Astrocyte of the cerebellum (primary cell): ENCODE measurements around the gene SDK2.

Experiments
- DNase-seq: peaks from one replicate; pipeline ENCODE4 v3.0.0-alpha.2; 2011; ENCODE audit warnings: low read depth
- H3K4me3 ChIP-seq: 2 replicates; pipeline ENCODE4 v1.5.1; 2011; ENCODE audit warnings: mild to moderate bottlenecking, low read depth, low read length, moderate library complexity
- CTCF ChIP-seq: IDR thresholded peaks from 2 replicates; pipeline ENCODE4 v1.5.1; 2012; ENCODE audit warnings: low read length, low read depth, moderate library complexity, mild to moderate bottlenecking; ENCODE audit errors: missing control alignments
- in situ Hi-C: cut with HindIII; loops from 2 replicates; pipeline ENCODE4 v1.10.0; 2017; ENCODE audit warnings: low sequenced_read_pairs

The SDK2 gene

DNA sequence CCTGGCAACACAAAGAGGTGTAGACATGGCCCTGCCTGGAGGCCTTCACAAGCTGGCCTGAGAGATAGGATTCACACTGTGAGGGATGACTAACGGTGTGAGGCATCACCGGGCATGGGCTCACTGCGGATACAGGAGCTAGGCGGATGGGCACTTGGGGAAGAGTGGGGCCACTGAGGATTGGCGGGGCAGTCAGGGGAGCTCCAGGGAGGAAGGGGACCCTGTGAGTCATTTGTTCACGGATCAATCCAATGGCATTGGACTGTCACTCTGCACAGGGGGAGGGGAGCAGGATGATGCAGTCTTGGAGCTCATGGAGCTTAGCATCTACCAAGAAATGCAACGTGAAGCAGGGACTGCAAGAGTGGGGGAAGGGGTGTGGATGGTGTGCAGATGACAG is 117.3 kb downstream of the SDK2 start:
- H3K4me3 ChIP-seq: no peak overlapping the region
- TF ChIP-seq CTCF: no peak
- in situ Hi-C loops: no loop called here
- no peak for DNase-seq

GRCh38 chr17:73524941-73525679 is 119.1 kb downstream of the SDK2 start:
- in situ Hi-C loops: no loop called here
- no peak for TF ChIP-seq CTCF
- no peak overlapping the region for H3K4me3 ChIP-seq
- no peak for DNase-seq

DNA sequence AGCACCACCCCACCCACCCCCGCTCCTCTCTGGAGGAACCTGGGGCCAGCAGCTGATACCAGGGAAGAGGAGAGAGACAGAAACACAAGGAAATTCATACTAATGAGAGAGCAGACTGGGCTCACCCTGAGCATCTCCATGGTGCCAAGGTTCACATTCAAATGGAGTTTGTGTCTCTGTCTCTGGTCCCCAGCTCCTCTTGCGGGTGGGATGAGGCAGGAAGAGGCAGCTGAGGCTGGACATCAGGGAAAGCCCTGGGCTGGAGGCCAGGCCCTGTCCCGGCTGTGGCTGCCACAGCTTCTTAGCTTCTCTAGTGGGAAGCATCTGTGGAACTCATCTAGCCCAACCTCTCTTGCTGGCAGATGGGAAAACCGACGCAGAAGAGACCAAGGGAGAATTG is 121.5 kb downstream of the SDK2 start:
- TF ChIP-seq CTCF: no peak
- DNase-seq: no peak
- H3K4me3 ChIP-seq: no peak overlapping the region
- in situ Hi-C loops: no loop called here

GRCh38 chr17:73522107-73522506 is 122.1 kb downstream of the SDK2 start:
- no peak overlapping the region for H3K4me3 ChIP-seq
- no peak for DNase-seq
- in situ Hi-C loops: no loop called here
- TF ChIP-seq CTCF: no peak

GRCh38 chr17:73521376-73521775 is 122.9 kb downstream of the SDK2 start:
- DNase-seq: no peak
- no peak overlapping the region for H3K4me3 ChIP-seq
- no peak for TF ChIP-seq CTCF
- in situ Hi-C loops: no loop called here

GRCh38 chr17:73520369-73520761 is 123.9 kb downstream of the SDK2 start:
- no peak for DNase-seq
- in situ Hi-C loops: no loop called here
- no peak for TF ChIP-seq CTCF
- H3K4me3 ChIP-seq: no peak overlapping the region
